IMR-90 (cell line): ENCODE results near the gene MAML3. TPM values are rescaled to one million over a fixed set of nuclear protein-coding genes. Genes with fewer than 3 reads are reported as not detected.

Experiments
- ATAC-seq: fragments of 200-7000 bp; cut with Tn5 transposase; 2 replicates; pipeline ENCODE4 v1.9.1; 2020; ENCODE audit warnings: low read depth, mild to moderate bottlenecking, moderate library complexity
- BruUV-seq: library from RNA; stranded (reverse); fragments of 400-500 nt; replicated peaks from 2 replicates; lab custom pipeline; 2021; lab: Mats Ljungman, UMichigan
- CTCF ChIA-PET: fragments of 300-600 bp; formaldehyde crosslinking; extraction: SDS; loops from one replicate; lab custom pipeline; 2021; ENCODE audit warnings: antibody characterized with exemption; lab: Yijun Ruan, JAX
- POLR2A ChIA-PET: fragments of 300-600 bp; sonication (Branson Sonifier 250); formaldehyde crosslinking; loops from one replicate; lab custom pipeline; 2022; ENCODE audit warnings: antibody characterized with exemption; ENCODE audit not compliant: unreplicated experiment; lab: Charles Lee
- DNase-seq: peaks from one replicate; pipeline ENCODE4 v3.0.0; 2013
- H2AFZ ChIP-seq: replicated peaks from 2 replicates; pipeline ENCODE3; 2013; ENCODE audit warnings: low read length, mild to moderate bottlenecking; ENCODE audit not compliant: poor library complexity
- H2AK5ac ChIP-seq: 2 replicates; pipeline ENCODE4 v1.6.1; 2013; ENCODE audit warnings: low read depth, low read length, inconsistent platforms
- H2AK9ac ChIP-seq: replicated peaks from 2 replicates; pipeline ENCODE3; 2013; ENCODE audit warnings: mild to moderate bottlenecking, low read depth, low read length, moderate library complexity; ENCODE audit not compliant: poor library complexity
- H2BK120ac ChIP-seq: 2 replicates; pipeline ENCODE4 v1.6.1; 2013; ENCODE audit warnings: low read depth, low read length, inconsistent platforms
- H2BK15ac ChIP-seq: 3 replicates; pipeline ENCODE4 v1.6.1; 2013; ENCODE audit warnings: low read depth, low read length, inconsistent platforms
- H2BK20ac ChIP-seq: 2 replicates; pipeline ENCODE4 v1.6.1; 2013; ENCODE audit warnings: low read depth, mild to moderate bottlenecking, inconsistent platforms, low read length, moderate library complexity
- H2BK5ac ChIP-seq: 2 replicates; pipeline ENCODE4 v1.6.1; 2013; ENCODE audit warnings: mild to moderate bottlenecking, low read depth, low read length, inconsistent platforms; ENCODE audit not compliant: poor library complexity, severe bottlenecking
- H3K14ac ChIP-seq: replicated peaks from 2 replicates; pipeline ENCODE4 v1.6.1; 2013; ENCODE audit warnings: low read depth, low read length, inconsistent platforms
- H3K18ac ChIP-seq: 2 replicates; pipeline ENCODE4 v1.6.1; 2013; ENCODE audit warnings: low read depth, low read length, control low read depth
- H3K23ac ChIP-seq: 2 replicates; pipeline ENCODE4 v1.6.1; 2013; ENCODE audit warnings: low read depth, low read length, inconsistent platforms
- H3K27ac ChIP-seq: 2 replicates; pipeline ENCODE4 v1.5.1; 2013; ENCODE audit warnings: mild to moderate bottlenecking, control low read depth, low read length; ENCODE audit not compliant: insufficient read depth
- H3K27me3 ChIP-seq: 2 replicates; pipeline ENCODE4 v1.6.1; 2013; ENCODE audit warnings: low read length; ENCODE audit not compliant: control insufficient read depth, insufficient read depth
- H3K36me3 ChIP-seq: 2 replicates; pipeline ENCODE4 v1.6.1; 2013; ENCODE audit warnings: low read length, mixed read lengths; ENCODE audit not compliant: control insufficient read depth, insufficient read depth
- H3K4ac ChIP-seq: 2 replicates; pipeline ENCODE4 v1.6.1; 2013; ENCODE audit warnings: low read depth, low read length, inconsistent platforms
- H3K4me1 ChIP-seq: 2 replicates; pipeline ENCODE4 v1.6.1; 2013; ENCODE audit warnings: low read length, mixed read lengths; ENCODE audit not compliant: control insufficient read depth, insufficient read depth
- H3K4me2 ChIP-seq: 2 replicates; pipeline ENCODE4 v1.6.1; 2013; ENCODE audit warnings: low read depth, mild to moderate bottlenecking, control low read depth, low read length, moderate library complexity
- H3K4me3 ChIP-seq: 2 replicates; pipeline ENCODE4 v1.5.1; 2013; ENCODE audit warnings: low read depth, mild to moderate bottlenecking, control low read depth, low read length, moderate library complexity; ENCODE audit not compliant: insufficient read depth
- H3K56ac ChIP-seq: 2 replicates; pipeline ENCODE4 v1.6.1; 2013; ENCODE audit warnings: low read length, inconsistent platforms; ENCODE audit not compliant: insufficient read depth; ENCODE audit errors: extremely low read depth
- H3K79me1 ChIP-seq, 2 experiments: 2 replicates each; pipeline ENCODE4 v1.6.1; 2013; ENCODE audit warnings: low read length in 2 of 2, inconsistent platforms in 1 of 2, low read depth in 1 of 2
- H3K9ac ChIP-seq: 2 replicates; pipeline ENCODE4 v1.6.1; 2013; ENCODE audit warnings: low read depth, low read length, control low read depth
- H3K9me1 ChIP-seq: 2 replicates; pipeline ENCODE4 v1.6.1; 2013; ENCODE audit warnings: low read length, inconsistent platforms; ENCODE audit not compliant: insufficient read depth
- H3K9me3 ChIP-seq: 2 replicates; pipeline ENCODE4 v1.6.1; 2013; ENCODE audit warnings: low read length; ENCODE audit not compliant: control insufficient read depth, insufficient read depth
- H4K20me1 ChIP-seq: 2 replicates; pipeline ENCODE4 v1.6.1; 2013; ENCODE audit warnings: low read length, inconsistent platforms; ENCODE audit not compliant: insufficient read depth
- H4K5ac ChIP-seq: 2 replicates; pipeline ENCODE4 v1.6.1; 2013; ENCODE audit warnings: mild to moderate bottlenecking, low read depth, low read length, control low read depth
- H4K8ac ChIP-seq, 2 experiments: 2 replicates each; pipeline ENCODE4 v1.6.1; 2013; ENCODE audit warnings: low read depth in 2 of 2, low read length in 2 of 2, control low read depth in 1 of 2, inconsistent platforms in 1 of 2
- H4K91ac ChIP-seq: 2 replicates; pipeline ENCODE4 v1.6.1; 2013; ENCODE audit warnings: low read depth, low read length, inconsistent platforms; ENCODE audit not compliant: insufficient read depth
- CHD1 ChIP-seq: IDR thresholded peaks from 2 replicates; pipeline ENCODE4 v1.6.1; 2012; ENCODE audit warnings: low read depth, low read length, improper control_type of control experiment
- CTCF ChIP-seq: conservative IDR thresholded peaks from 2 replicates; pipeline ENCODE4 v1.5.1; 2012; ENCODE audit warnings: mild to moderate bottlenecking, low read depth, low read length, improper control_type of control experiment
- ELK1 ChIP-seq: fragments of 150-350 bp; IDR thresholded peaks from 2 replicates; pipeline ENCODE4 v1.6.1; 2016; ENCODE audit warnings: low read depth, mild to moderate bottlenecking, low read length, moderate library complexity, borderline replicate concordance
- FOS ChIP-seq: fragments of 150-350 bp; IDR thresholded peaks from 2 replicates; pipeline ENCODE4 v1.6.1; 2016; ENCODE audit warnings: low read depth, low read length
- MAZ ChIP-seq: IDR thresholded peaks from 2 replicates; pipeline ENCODE4 v1.6.1; 2012; ENCODE audit warnings: low read depth, mild to moderate bottlenecking, low read length, improper control_type of control experiment, moderate library complexity, borderline replicate concordance
- POLR2A ChIP-seq: IDR thresholded peaks from 2 replicates; pipeline ENCODE4 v1.6.1; 2012; ENCODE audit warnings: mild to moderate bottlenecking, low read depth, low read length
- RCOR1 ChIP-seq: IDR thresholded peaks from 2 replicates; pipeline ENCODE4 v1.6.1; 2012; ENCODE audit warnings: mild to moderate bottlenecking, low read length, improper control_type of control experiment; ENCODE audit not compliant: insufficient replicate concordance
- RFX5 ChIP-seq: IDR thresholded peaks from 2 replicates; pipeline ENCODE4 v1.8.0; 2012; ENCODE audit warnings: low read depth, mild to moderate bottlenecking, low read length, moderate library complexity
- SMC3 ChIP-seq: fragments of 150-350 bp; IDR thresholded peaks from 2 replicates; pipeline ENCODE4 v1.6.1; 2016; ENCODE audit warnings: low read depth, mild to moderate bottlenecking, antibody characterized with exemption, low read length, moderate library complexity
- USF2 ChIP-seq: fragments of 150-350 bp; IDR thresholded peaks from 2 replicates; pipeline ENCODE4 v1.6.1; 2017; ENCODE audit warnings: mild to moderate bottlenecking, antibody characterized with exemption, low read length, low read depth
- WGBS, 2 experiments: methylation state at CpG; one replicate each; pipeline versions ENCODE4 v1.1.5 to v1.1.7; 2013; ENCODE audit warnings: missing lambda C conversion rate in 2 of 2; ENCODE audit not compliant: insufficient read length in 1 of 2; ENCODE audit errors: extremely low coverage in 2 of 2; 5-methylcytosine and 5-hydroxymethylcytosine counted together
- dilution Hi-C: fragments of 300-500 bp; cut with HindIII; formaldehyde crosslinking; loops from one replicate; pipeline ENCODE4 v1.14.3; 2018; ENCODE audit warnings: low sequenced_read_pairs; ENCODE audit not compliant: unreplicated experiment
- in situ Hi-C: fragments of 300-500 bp; cut with MboI; formaldehyde crosslinking; loops from 3 replicates; pipeline ENCODE4 v1.14.3; 2019; ENCODE audit warnings: low sequenced_read_pairs, inconsistent platforms, mixed read lengths
- intact Hi-C: fragments of 100-400 bp; cut with micrococcal nuclease; formaldehyde crosslinking; loops from 2 replicates; pipeline ENCODE4 v1.10.0; 2022
- polyA plus RNA-seq, 3 experiments: library from polyadenylated mRNA; depleted of rRNA; stranded (reverse); fragments of >200 nt; gene quantifications; 2 replicates each; pipeline ENCODE4 v1.2.3, GENCODE V29; 2012; ENCODE audit warnings: low replicate concordance in 1 of 3
- total RNA-seq: library from RNA; depleted of rRNA; stranded (reverse); fragments of >200 nt; gene quantifications from 2 replicates; pipeline ENCODE4 v1.2.3, GENCODE V29; 2012

MAML3 gene
- total and polyA plus RNA-seq, 2 of the 4 experiments (the other 2 are of a cell fraction): 0.90 to 1.7 TPM

GRCh38 chr4:140097572-140097971 is 56.4 kb downstream of the MAML3 start:
- no peak overlapping the region for H3K4me2 ChIP-seq
- peaks cover 41% of the 10 kb centered on the region for H3K4me1 ChIP-seq
- no peak overlapping the region for H2AFZ ChIP-seq
- H3K27me3 ChIP-seq: no peaks in the 10 kb centered on the region
- ChIA-PET CTCF (interaction anchor here (0.5 kb wide), 1 partner anchor 132 kb away, joined by 3 read pairs; no protein-coding TSS in a partner anchor), POLR2A (no interaction called here)
- DNase-seq (no peak), ATAC-seq (no peak)
- no TSS peak for BruUV-seq
- H2BK5ac ChIP-seq: peak overlapping the region; percentile 53
- no peak overlapping the region for H3K27ac ChIP-seq
- H2BK20ac ChIP-seq: peak overlapping the region; percentile 71
- peak overlapping the region; percentile 30; the same call in 1 of the 2 replicates for H4K5ac ChIP-seq
- dilution Hi-C loops (no loop called here), intact Hi-C loops (loop anchor here (5.0 kb wide), 1 partner anchor 35 kb away; no protein-coding TSS in a partner anchor), in situ Hi-C loops (no loop called here)
- peak overlapping the region; percentile 58; the same call in 1 of the 2 replicates for H3K23ac ChIP-seq
- no peak overlapping the region for H3K56ac ChIP-seq
- no peaks in the 10 kb centered on the region for H3K9me3 ChIP-seq
- no peak overlapping the region for H3K9ac ChIP-seq
- TF ChIP-seq RCOR1 (no peak), MAZ (no peak), RFX5 (no peak), FOS (no peak), POLR2A (no peak), USF2 (no peak), CTCF (no peak), ELK1 (no peak), CHD1 (no peak), SMC3 (no peak)
- H3K18ac ChIP-seq: peak overlapping the region; percentile 36; the same call in 1 of the 2 replicates
- peak overlapping the region; percentile 17 to 62; a peak in 1 of 4 replicates for H4K8ac ChIP-seq
- peaks cover 15 to 70% of the 10 kb centered on the region in 2 experiments for H3K79me1 ChIP-seq
- peak overlapping the region; percentile 77; the same call in 2 of the 3 replicates for H2BK15ac ChIP-seq
- H3K14ac ChIP-seq: peak overlapping the region; percentile 78
- H3K4ac ChIP-seq: peak overlapping the region; percentile 62; the same call in 1 of the 2 replicates
- peaks cover 38% of the 10 kb centered on the region for H3K9me1 ChIP-seq
- peak overlapping the region; percentile 74 for H2BK120ac ChIP-seq
- H3K4me3 ChIP-seq: no peak overlapping the region
- peak overlapping the region; percentile 27; the same call in 1 of the 2 replicates for H4K91ac ChIP-seq
- no peak overlapping the region for H2AK9ac ChIP-seq
- H4K20me1 ChIP-seq: no peaks in the 10 kb centered on the region
- H2AK5ac ChIP-seq: peak overlapping the region; percentile 79; the same call in 1 of the 2 replicates
- no CpG with 5 or more reads among the region's 4 CpGs for whole genome bisulfite sequencing, 2 experiments
- H3K36me3 ChIP-seq: no peaks in the 10 kb centered on the region
